Fibroblast of lung (primary cell): ENCODE data around the gene HIKESHI.

Experiments
- EZH2 ChIP-seq: IDR thresholded peaks from 2 replicates; pipeline ENCODE4 v1.5.1; 2012; ENCODE audit warnings: low read length, control low read depth, mild to moderate bottlenecking; ENCODE audit errors: missing control alignments
- TF ChIP-seq, protein P1 (sequence below), 2 donors: IDR thresholded peaks in 1 of 2; conservative IDR thresholded peaks in 1 of 2; 1 replicate in 1 of 2; 2 replicates in 1 of 2; pipeline ENCODE4 v1.5.1; 2011 to 2012; ENCODE audit warnings: low read length in 2 of 2, control low read depth in 1 of 2, inconsistent platforms in 1 of 2, low read depth in 1 of 2, mild to moderate bottlenecking in 1 of 2

DNA sequence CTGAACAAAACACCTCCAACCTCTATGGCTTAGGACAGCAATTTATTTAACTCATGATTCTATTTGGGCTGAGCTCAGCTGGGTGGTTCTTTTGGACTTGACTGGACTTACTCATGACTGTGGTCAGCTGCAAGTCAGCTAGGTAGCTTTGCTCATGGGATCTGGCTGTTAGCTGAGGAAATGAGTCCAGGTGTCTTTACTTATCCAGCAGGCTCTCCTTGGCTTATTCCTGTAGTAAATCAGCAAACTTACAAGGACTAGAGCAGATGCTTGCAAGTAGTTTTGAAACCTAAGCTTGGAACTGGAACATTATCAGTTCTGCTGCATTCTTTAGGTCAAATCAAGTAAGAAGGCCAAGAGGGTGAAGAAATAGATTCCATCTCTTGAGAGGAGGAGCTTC, 8.0 kb upstream of the HIKESHI start:
- TF ChIP-seq, protein P1, sequence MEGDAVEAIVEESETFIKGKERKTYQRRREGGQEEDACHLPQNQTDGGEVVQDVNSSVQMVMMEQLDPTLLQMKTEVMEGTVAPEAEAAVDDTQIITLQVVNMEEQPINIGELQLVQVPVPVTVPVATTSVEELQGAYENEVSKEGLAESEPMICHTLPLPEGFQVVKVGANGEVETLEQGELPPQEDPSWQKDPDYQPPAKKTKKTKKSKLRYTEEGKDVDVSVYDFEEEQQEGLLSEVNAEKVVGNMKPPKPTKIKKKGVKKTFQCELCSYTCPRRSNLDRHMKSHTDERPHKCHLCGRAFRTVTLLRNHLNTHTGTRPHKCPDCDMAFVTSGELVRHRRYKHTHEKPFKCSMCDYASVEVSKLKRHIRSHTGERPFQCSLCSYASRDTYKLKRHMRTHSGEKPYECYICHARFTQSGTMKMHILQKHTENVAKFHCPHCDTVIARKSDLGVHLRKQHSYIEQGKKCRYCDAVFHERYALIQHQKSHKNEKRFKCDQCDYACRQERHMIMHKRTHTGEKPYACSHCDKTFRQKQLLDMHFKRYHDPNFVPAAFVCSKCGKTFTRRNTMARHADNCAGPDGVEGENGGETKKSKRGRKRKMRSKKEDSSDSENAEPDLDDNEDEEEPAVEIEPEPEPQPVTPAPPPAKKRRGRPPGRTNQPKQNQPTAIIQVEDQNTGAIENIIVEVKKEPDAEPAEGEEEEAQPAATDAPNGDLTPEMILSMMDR (conservative IDR thresholded peaks at IDR 0.05 in 1 of 2, IDR thresholded peaks at IDR 0.05 in 1 of 2; ENCODE audit: low read depth in 1 of 2, low read length in 2 of 2), result no peak
- no peak for TF ChIP-seq EZH2
